ENCODE measurements around the gene ANKRD63. TPM values are rescaled to one million over a fixed set of nuclear protein-coding genes. Genes with fewer than 3 reads are reported as not detected.

Gene ANKRD63
- total RNA-seq, 1 donor, result not detected

DNA sequence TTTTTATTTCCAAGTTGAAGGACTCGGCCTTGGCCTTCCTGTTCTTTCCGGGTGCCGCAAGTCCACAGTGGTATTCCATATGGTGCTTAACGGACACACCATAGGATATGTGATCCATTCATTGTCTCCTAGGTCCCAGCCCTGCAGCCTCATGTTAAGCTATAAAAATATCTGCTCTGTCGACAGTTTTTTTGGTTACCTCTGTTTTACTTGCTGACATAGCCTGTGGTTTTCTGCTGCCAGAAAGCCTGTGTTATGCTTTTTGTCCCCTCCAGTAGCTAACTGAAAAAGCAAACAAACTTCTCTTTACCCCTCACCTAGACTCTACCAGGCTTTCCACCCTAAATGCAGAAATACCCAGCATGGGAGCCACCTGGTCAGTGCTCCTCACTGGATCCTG is 45.9 kb upstream of the ANKRD63 start:
- DNase-seq (ENCODE audit: low read depth), result peak; percentile 52
- no peak overlapping the region for H3K4me3 ChIP-seq (ENCODE audit: low read depth, low read length)
- TF ChIP-seq, protein P1, sequence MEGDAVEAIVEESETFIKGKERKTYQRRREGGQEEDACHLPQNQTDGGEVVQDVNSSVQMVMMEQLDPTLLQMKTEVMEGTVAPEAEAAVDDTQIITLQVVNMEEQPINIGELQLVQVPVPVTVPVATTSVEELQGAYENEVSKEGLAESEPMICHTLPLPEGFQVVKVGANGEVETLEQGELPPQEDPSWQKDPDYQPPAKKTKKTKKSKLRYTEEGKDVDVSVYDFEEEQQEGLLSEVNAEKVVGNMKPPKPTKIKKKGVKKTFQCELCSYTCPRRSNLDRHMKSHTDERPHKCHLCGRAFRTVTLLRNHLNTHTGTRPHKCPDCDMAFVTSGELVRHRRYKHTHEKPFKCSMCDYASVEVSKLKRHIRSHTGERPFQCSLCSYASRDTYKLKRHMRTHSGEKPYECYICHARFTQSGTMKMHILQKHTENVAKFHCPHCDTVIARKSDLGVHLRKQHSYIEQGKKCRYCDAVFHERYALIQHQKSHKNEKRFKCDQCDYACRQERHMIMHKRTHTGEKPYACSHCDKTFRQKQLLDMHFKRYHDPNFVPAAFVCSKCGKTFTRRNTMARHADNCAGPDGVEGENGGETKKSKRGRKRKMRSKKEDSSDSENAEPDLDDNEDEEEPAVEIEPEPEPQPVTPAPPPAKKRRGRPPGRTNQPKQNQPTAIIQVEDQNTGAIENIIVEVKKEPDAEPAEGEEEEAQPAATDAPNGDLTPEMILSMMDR (IDR thresholded peaks at IDR 0.05; ENCODE audit: insufficient read depth, low read depth, low read length), result no peak

DNA sequence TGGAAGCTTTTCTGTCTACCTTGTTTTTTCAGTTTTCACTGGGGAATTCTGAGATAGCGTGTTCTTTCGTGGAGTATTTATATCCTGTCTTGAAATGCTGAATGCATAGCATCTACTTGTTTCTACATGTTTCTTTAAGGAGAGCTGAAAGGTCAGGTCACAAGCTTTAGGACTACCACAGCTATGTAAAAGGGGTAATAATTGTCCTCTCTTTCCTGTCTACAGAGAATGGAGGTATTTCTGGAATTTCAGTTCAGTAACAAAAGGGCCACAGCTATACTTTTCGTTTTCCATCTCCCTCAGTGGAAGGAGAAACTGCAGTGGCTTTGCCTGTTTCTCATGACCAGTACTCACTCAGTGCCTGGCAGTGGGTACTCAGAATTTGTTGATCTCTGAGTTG is 45.3 kb upstream of the ANKRD63 start:
- TF ChIP-seq, protein P1 (IDR thresholded peaks at IDR 0.05; ENCODE audit: insufficient read depth, low read depth, low read length), result no peak
- H3K4me3 ChIP-seq (ENCODE audit: low read depth, low read length), result no peak overlapping the region
- DNase-seq (ENCODE audit: low read depth), result peak; percentile 85

DNA sequence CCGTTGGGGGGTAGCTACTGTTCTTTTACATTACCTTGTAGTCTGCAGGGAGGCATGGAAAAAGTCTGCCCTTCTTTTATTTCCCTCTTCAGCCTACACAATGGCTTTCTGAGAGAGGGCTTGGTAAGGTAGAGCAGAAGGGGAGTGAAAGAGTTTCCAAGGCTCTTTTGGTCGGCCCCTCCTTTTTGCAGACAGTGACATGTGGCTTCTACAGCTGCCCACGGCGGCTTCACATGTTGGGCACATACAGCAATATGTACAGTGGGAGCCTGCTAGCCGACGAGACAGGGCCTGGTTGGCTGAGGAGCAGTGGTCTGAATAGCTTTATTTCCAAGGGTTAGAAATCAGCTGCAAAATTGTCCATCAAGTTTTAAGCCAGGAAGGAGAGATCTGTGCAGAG is 44.6 kb upstream of the ANKRD63 start:
- H3K4me3 ChIP-seq (ENCODE audit: low read depth, low read length), result peak overlapping the region; percentile 12

GRCh38 chr15:40325700-40326099 is 42.8 kb upstream of the ANKRD63 start:
- no peak for DNase-seq (ENCODE audit: low read depth)
- H3K4me3 ChIP-seq (ENCODE audit: low read depth, low read length), result peak overlapping the region; percentile 75
- TF ChIP-seq, protein P1 (IDR thresholded peaks at IDR 0.05; ENCODE audit: insufficient read depth, low read depth, low read length), result no peak

More for the DNA sequence above, 44.6 kb upstream of the ANKRD63 start:
- TF ChIP-seq, protein P1 (IDR thresholded peaks at IDR 0.05; ENCODE audit: insufficient read depth, low read depth, low read length), result no peak
- DNase-seq (ENCODE audit: low read depth), result no peak

- TF ChIP-seq, protein P1 (IDR thresholded peaks at IDR 0.05; ENCODE audit: insufficient read depth, low read depth, low read length), result no peak
- DNase-seq (ENCODE audit: low read depth), result no peak
- peak overlapping the region; percentile 75 for H3K4me3 ChIP-seq (ENCODE audit: low read depth, low read length)
Observed at GRCh38 chr15:40325188-40325587, 42.3 kb upstream of the ANKRD63 start.

- peak; percentile 38 for DNase-seq (ENCODE audit: low read depth)
- H3K4me3 ChIP-seq (ENCODE audit: low read depth, low read length), result peak overlapping the region; percentile 75
- TF ChIP-seq, protein P1 (IDR thresholded peaks at IDR 0.05; ENCODE audit: insufficient read depth, low read depth, low read length), result no peak
Observed at GRCh38 chr15:40323953-40324937, 41.4 kb upstream of the ANKRD63 start.

Measured in fibroblast of villous mesenchyme (primary cell).